Posterior vena cava (tissue), 2 donors: Measurements from ENCODE around the gene UPK3BL1. TPM values are rescaled to one million over a fixed set of nuclear protein-coding genes. Genes with fewer than 3 reads are reported as not detected.
"Not testable (repeated sequence)": the region's sequence is repeated elsewhere in the genome, so short reads cannot be mapped to it uniquely, and the experiment has no call there.

Experiments used
- DNase-seq: peaks from one replicate; pipeline ENCODE4 v3.0.0-alpha.2; 2020; ENCODE audit warnings: low spot score
- intact Hi-C, 2 donors: fragments of 100-400 bp; cut with DNase I; formaldehyde crosslinking; loops; one replicate each; pipeline versions ENCODE4 v1.14.1 to v1.14.2; 2022 to 2023
- long read RNA-seq, 2 donors: library from polyadenylated mRNA; unstranded; transcript quantifications; one replicate each; pipeline ENCODE4 v2.0.0, GENCODE V29; 2020 to 2021
- total RNA-seq, 2 donors: library from RNA; stranded (reverse); fragmentation: NEBNext Ultra II Directional; extraction: Animal tissue kit (Norgen Biotek cat#: 25700); gene quantifications; one replicate each; pipeline ENCODE4 v1.2.1, GENCODE V29; 2021
- donor health status: DM: yes; HTN: yes; CAD: no.
- donor health status: DM: yes; HTN: yes; CAD: no.

Gene UPK3BL1
- 1 to 10 TPM; 6.5 to 9.0 TPM for total RNA-seq
- long read RNA-seq, donor 1 = 0 reads
- long read RNA-seq, donor 2, partial matches to known transcripts = 0 of 2 reads
- long read RNA-seq, donor 2, other reads (novel, unspliced or antisense) = 1 of 2 reads

- intact Hi-C loops = not testable (repeated sequence)
These were observed at the start of gene UPK3BL1 for GRCh38 chr7:102642691-102643090. TSS of gene UPK3BL1 (minus strand) at chr7:102642791. CDS start at chr7:102642741, 50 bp downstream.

GRCh38 chr7:102690602-102691001 is 48.0 kb upstream of the UPK3BL1 start:
- intact Hi-C loops, DNase-seq: not testable (repeated sequence)

More at GRCh38 chr7:102642691-102643090, at the start of gene UPK3BL1:
- not testable (repeated sequence) for DNase-seq

- intact Hi-C loops, DNase-seq: not testable (repeated sequence)
These were observed 47.1 kb upstream of the UPK3BL1 start for GRCh38 chr7:102689436-102690282.

- intact Hi-C loops, DNase-seq: not testable (repeated sequence)
These were observed 45.9 kb upstream of the UPK3BL1 start for GRCh38 chr7:102688299-102689036.

GRCh38 chr7:102682560-102682959 is 40.0 kb upstream of the UPK3BL1 start:
- DNase-seq, intact Hi-C loops: not testable (repeated sequence)

GRCh38 chr7:102680780-102681179 is 38.2 kb upstream of the UPK3BL1 start:
- DNase-seq, intact Hi-C loops: not testable (repeated sequence)

- intact Hi-C loops, DNase-seq: not testable (repeated sequence)
These were observed 33.0 kb upstream of the UPK3BL1 start for GRCh38 chr7:102675545-102675944.

GRCh38 chr7:102673447-102674067 is 31.0 kb upstream of the UPK3BL1 start:
- DNase-seq, intact Hi-C loops: not testable (repeated sequence)

GRCh38 chr7:102671956-102672307 is 29.3 kb upstream of the UPK3BL1 start:
- DNase-seq, intact Hi-C loops: not testable (repeated sequence)

GRCh38 chr7:102671166-102671955 is 28.8 kb upstream of the UPK3BL1 start, which contains the start of gene POLR2J2:
TSS of gene POLR2J2 (minus strand) at chr7:102671663. CDS start at chr7:102671601, 62 bp downstream.
- intact Hi-C loops = not testable (repeated sequence)
- DNase-seq = peak; percentile 91

- DNase-seq, intact Hi-C loops: not testable (repeated sequence)
These were observed 24.9 kb upstream of the UPK3BL1 start for GRCh38 chr7:102667523-102667922.

GRCh38 chr7:102666850-102667249 is 24.3 kb upstream of the UPK3BL1 start:
- intact Hi-C loops, DNase-seq: not testable (repeated sequence)

- intact Hi-C loops = not testable (repeated sequence)
These were observed 22.2 kb upstream of the UPK3BL1 start for GRCh38 chr7:102664765-102665164.

GRCh38 chr7:102649924-102650323 is 7.3 kb upstream of the UPK3BL1 start, which contains the start of gene SPDYE2B:
TSS of gene SPDYE2B (plus strand) at chr7:102650319. CDS start at chr7:102652349, 2,030 bp downstream.
- DNase-seq, intact Hi-C loops: not testable (repeated sequence)

More at GRCh38 chr7:102664765-102665164, 22.2 kb upstream of the UPK3BL1 start:
- DNase-seq = not testable (repeated sequence)

- intact Hi-C loops, DNase-seq: not testable (repeated sequence)
These were observed 5.2 kb upstream of the UPK3BL1 start for GRCh38 chr7:102647813-102648212.

GRCh38 chr7:102643404-102643803 is 813 bp upstream of the UPK3BL1 start:
- DNase-seq, intact Hi-C loops: not testable (repeated sequence)

- intact Hi-C loops = not testable (repeated sequence)
- DNase-seq = peak; percentile 64
These were observed 3.7 kb downstream of the UPK3BL1 start for GRCh38 chr7:102638848-102639247.

- intact Hi-C loops = not testable (repeated sequence)
- DNase-seq = peak; percentile 37
These were observed 5.6 kb downstream of the UPK3BL1 start for GRCh38 chr7:102636956-102637355.
